ENCODE results near the gene KIRREL3.
A peak's percentile ranks its signal among the peaks of the same experiment; 100 is the strongest.

The KIRREL3 gene

DNA sequence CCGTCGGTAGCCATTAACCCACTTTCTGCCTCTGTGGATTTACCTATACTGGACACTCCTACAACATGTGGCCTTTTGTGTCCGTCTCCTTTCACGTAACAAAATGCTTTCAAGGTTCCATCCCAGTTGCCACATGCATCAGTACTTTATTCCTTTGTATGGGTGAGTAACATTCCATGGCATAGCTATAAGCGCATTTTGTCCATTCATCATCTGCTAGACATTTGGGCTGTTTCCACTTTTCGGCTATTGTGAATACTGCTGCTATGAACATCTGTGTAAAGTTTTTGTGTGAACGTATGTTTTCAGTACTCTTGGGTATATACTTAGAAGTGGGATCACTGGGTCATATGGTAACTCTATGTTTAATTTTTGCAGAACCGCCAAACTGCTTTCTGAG, 387.9 kb downstream of the KIRREL3 start:
- H3K79me1 ChIP-seq (ENCODE audit: low read length), result no peaks in the 10 kb centered on the region
- H4K8ac ChIP-seq (ENCODE audit: low read depth, low read length), result no peak overlapping the region
- H4K5ac ChIP-seq (ENCODE audit: low read length), result no peak overlapping the region
- H3K4me1 ChIP-seq (ENCODE audit: control insufficient read depth, low read depth, low read length), result no peaks in the 10 kb centered on the region
- no peak overlapping the region for H3K4me3 ChIP-seq (ENCODE audit: low read length)
- H3K36me3 ChIP-seq (ENCODE audit: control insufficient read depth, insufficient read depth, low read length), result no peaks in the 10 kb centered on the region
- no peak overlapping the region for H3K27ac ChIP-seq (ENCODE audit: low read depth, low read length)
- H3K79me2 ChIP-seq (ENCODE audit: control insufficient read depth, insufficient read depth, low read length), result no peaks in the 10 kb centered on the region
- H3K56ac ChIP-seq (ENCODE audit: low read length), result no peak overlapping the region
- DNase-seq, result no peak
- H2AK5ac ChIP-seq (ENCODE audit: low read length), result no peak overlapping the region
- H2BK120ac ChIP-seq (ENCODE audit: low read depth, low read length), result no peak overlapping the region
- H3K23ac ChIP-seq (ENCODE audit: low read length), result no peak overlapping the region
- H3K18ac ChIP-seq (ENCODE audit: low read length), result no peak overlapping the region
- H3K27me3 ChIP-seq (ENCODE audit: insufficient read depth, low read length, poor library complexity), result no peaks in the 10 kb centered on the region
- H3K9ac ChIP-seq (ENCODE audit: low read length), result no peak overlapping the region
- no peak overlapping the region for H3K4me2 ChIP-seq (ENCODE audit: low read length)
- WGBS (ENCODE audit: extremely low coverage, insufficient coverage, low lambda C conversion rate), result no CpG with 5 or more reads among the region's 8 CpGs
- H3K4ac ChIP-seq (ENCODE audit: low read depth, low read length), result no peak overlapping the region
- H2BK5ac ChIP-seq (ENCODE audit: low read length), result no peak overlapping the region
- H2BK15ac ChIP-seq (replicated peaks; ENCODE audit: low read depth), result no peak overlapping the region

DNA sequence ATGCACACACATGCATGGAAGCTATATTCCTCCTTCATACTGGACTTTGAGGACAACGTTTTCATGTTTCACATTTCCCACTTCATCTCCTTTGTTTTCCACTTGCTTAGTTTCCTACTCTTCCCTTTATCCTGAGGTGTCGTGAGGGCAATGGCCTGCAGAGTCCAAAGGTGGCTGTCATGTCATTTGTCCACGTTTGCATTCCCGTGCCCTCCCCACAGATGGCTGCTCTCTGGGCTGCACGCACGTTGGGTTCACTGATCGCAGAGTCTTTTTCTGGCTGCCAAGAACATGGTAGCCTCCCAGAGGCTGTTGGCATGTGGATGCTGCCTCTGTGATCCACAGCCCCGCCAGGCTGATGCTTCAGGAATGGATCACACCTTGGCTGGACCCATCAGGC, 389.1 kb downstream of the KIRREL3 start:
- Histone ChIP-seq H3K36me3 (ENCODE audit: control insufficient read depth, insufficient read depth, low read length) (no peaks in the 10 kb centered on the region), H3K79me1 (ENCODE audit: low read length) (no peaks in the 10 kb centered on the region), H4K8ac (ENCODE audit: low read depth, low read length) (no peak overlapping the region), H4K5ac (ENCODE audit: low read length) (no peak overlapping the region), H3K4ac (ENCODE audit: low read depth, low read length) (no peak overlapping the region), H3K23ac (ENCODE audit: low read length) (no peak overlapping the region), H2BK120ac (ENCODE audit: low read depth, low read length) (no peak overlapping the region), H3K79me2 (ENCODE audit: control insufficient read depth, insufficient read depth, low read length) (no peaks in the 10 kb centered on the region), H3K27ac (ENCODE audit: low read depth, low read length) (no peak overlapping the region), H3K56ac (ENCODE audit: low read length) (no peak overlapping the region), H3K9ac (ENCODE audit: low read length) (no peak overlapping the region), H3K4me3 (ENCODE audit: low read length) (no peak overlapping the region), H2AK5ac (ENCODE audit: low read length) (no peak overlapping the region), H3K27me3 (ENCODE audit: insufficient read depth, low read length, poor library complexity) (no peaks in the 10 kb centered on the region), H2BK5ac (ENCODE audit: low read length) (no peak overlapping the region), H3K4me2 (ENCODE audit: low read length) (no peak overlapping the region), H3K4me1 (ENCODE audit: control insufficient read depth, low read depth, low read length) (no peaks in the 10 kb centered on the region), H2BK15ac (replicated peaks; ENCODE audit: low read depth) (no peak overlapping the region), H3K18ac (ENCODE audit: low read length) (no peak overlapping the region)
- DNase-seq, result no peak
- no CpG with 5 or more reads among the region's 8 CpGs for WGBS (ENCODE audit: extremely low coverage, insufficient coverage, low lambda C conversion rate)

DNA sequence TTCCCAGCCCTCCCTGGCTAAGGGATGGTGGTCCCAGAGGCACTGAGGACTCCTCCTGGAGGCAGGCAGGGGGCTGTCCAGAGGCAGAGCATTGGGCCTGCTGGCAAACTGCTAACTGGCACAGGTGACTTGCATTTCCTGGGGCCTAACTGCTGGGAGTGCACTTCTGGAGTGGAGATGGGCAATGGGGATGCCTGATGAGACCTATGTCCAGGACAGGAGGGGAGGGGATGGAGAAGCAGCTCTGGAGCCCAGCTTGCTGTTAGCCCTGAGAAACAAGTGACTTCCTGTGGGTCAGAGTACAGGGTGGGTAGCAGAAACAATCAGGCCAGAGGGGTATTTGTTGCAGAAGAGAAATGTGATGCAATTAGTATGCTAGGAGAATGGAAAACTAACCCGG, 391.9 kb downstream of the KIRREL3 start:
- no peak overlapping the region for H3K23ac ChIP-seq (ENCODE audit: low read length)
- no peak overlapping the region for H4K8ac ChIP-seq (ENCODE audit: low read depth, low read length)
- no peak overlapping the region for H3K27ac ChIP-seq (ENCODE audit: low read depth, low read length)
- H3K27me3 ChIP-seq (ENCODE audit: insufficient read depth, low read length, poor library complexity), result no peaks in the 10 kb centered on the region
- H2AK5ac ChIP-seq (ENCODE audit: low read length), result no peak overlapping the region
- no peak overlapping the region for H3K9ac ChIP-seq (ENCODE audit: low read length)
- no peak overlapping the region for H4K5ac ChIP-seq (ENCODE audit: low read length)
- no peak overlapping the region for H3K4ac ChIP-seq (ENCODE audit: low read depth, low read length)
- H3K4me1 ChIP-seq (ENCODE audit: control insufficient read depth, low read depth, low read length), result no peaks in the 10 kb centered on the region
- no peak overlapping the region for H3K56ac ChIP-seq (ENCODE audit: low read length)
- WGBS (ENCODE audit: extremely low coverage, insufficient coverage, low lambda C conversion rate), result no CpG with 5 or more reads among the region's 1 CpG
- DNase-seq, result no peak
- H3K18ac ChIP-seq (ENCODE audit: low read length), result no peak overlapping the region
- no peak overlapping the region for H2BK120ac ChIP-seq (ENCODE audit: low read depth, low read length)
- H3K79me2 ChIP-seq (ENCODE audit: control insufficient read depth, insufficient read depth, low read length), result no peaks in the 10 kb centered on the region
- no peaks in the 10 kb centered on the region for H3K79me1 ChIP-seq (ENCODE audit: low read length)
- no peak overlapping the region for H3K4me2 ChIP-seq (ENCODE audit: low read length)
- no peaks in the 10 kb centered on the region for H3K36me3 ChIP-seq (ENCODE audit: control insufficient read depth, insufficient read depth, low read length)
- H3K4me3 ChIP-seq (ENCODE audit: low read length), result no peak overlapping the region
- H2BK5ac ChIP-seq (ENCODE audit: low read length), result no peak overlapping the region
- H2BK15ac ChIP-seq (replicated peaks; ENCODE audit: low read depth), result no peak overlapping the region

DNA sequence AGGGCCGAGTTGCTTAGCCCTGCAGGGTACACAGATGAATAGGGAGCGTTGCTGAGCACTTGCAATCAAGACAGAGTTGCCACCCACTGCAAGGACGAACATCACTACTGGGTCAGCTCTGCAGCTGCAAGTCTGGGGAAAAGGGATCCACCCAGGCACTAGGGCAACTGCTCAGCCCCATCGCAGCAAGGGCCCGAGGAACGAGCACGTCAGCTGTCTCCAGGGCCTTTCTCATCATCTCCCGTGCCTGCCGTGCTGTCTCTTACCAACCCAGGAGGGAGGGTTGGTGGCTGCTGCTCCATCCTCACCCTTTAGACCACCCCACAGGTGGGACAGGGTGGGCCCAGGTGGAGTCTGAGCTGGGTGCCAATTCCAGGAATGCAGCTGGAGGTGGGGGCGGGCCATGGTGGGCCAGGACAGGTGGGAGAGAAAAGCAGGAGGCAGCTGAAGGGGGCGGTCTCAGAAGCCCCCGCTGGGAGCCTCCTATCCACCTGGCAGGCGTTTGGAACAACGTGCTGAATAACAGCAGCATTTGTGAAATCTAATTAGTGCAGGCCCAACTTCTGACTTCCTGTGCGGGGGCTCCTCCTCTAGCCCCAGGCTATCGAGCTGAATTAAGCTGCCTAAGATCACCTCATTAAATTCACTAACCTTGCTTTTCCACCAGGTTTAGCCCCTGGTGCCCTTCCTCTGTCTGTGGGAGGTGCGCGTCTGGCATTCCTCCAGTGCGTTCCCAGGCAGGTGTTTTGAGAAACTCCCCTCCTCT, 392.6 kb downstream of the KIRREL3 start:
- no peak overlapping the region for H3K27ac ChIP-seq (ENCODE audit: low read depth, low read length)

DNA sequence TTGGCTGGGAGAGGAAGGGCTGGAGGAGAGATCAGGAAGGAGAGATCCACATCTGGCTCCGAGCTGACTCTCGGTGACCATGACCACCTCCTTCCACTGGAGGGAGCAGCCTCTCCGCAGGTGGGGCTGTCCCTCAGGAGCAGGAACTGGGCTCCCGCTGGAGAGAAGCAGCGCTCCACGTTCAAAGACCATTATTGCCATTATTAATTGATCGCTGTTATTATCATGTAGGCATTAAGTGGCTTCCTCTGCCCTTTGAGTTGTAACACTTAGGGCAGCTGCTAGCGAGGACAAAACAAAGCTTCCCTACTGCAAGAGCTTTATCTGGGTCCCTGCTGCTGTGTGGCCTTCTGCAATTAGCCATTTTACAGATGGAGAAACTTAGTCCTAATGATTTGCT, 393.2 kb downstream of the KIRREL3 start:
- Histone ChIP-seq H2BK15ac (replicated peaks; ENCODE audit: low read depth) (no peak overlapping the region), H3K36me3 (ENCODE audit: control insufficient read depth, insufficient read depth, low read length) (no peaks in the 10 kb centered on the region), H3K4ac (ENCODE audit: low read depth, low read length) (no peak overlapping the region), H3K4me3 (ENCODE audit: low read length) (no peak overlapping the region), H3K4me1 (ENCODE audit: control insufficient read depth, low read depth, low read length) (peaks cover under 1% of the 10 kb centered on the region), H3K27ac (ENCODE audit: low read depth, low read length) (no peak overlapping the region), H3K27me3 (ENCODE audit: insufficient read depth, low read length, poor library complexity) (no peaks in the 10 kb centered on the region), H3K79me2 (ENCODE audit: control insufficient read depth, insufficient read depth, low read length) (no peaks in the 10 kb centered on the region), H3K9ac (ENCODE audit: low read length) (peak overlapping the region; percentile 17), H3K56ac (ENCODE audit: low read length) (no peak overlapping the region), H2BK120ac (ENCODE audit: low read depth, low read length) (no peak overlapping the region), H2AK5ac (ENCODE audit: low read length) (no peak overlapping the region), H3K23ac (ENCODE audit: low read length) (no peak overlapping the region), H3K4me2 (ENCODE audit: low read length) (no peak overlapping the region), H4K5ac (ENCODE audit: low read length) (no peak overlapping the region), H3K79me1 (ENCODE audit: low read length) (no peaks in the 10 kb centered on the region), H4K8ac (ENCODE audit: low read depth, low read length) (no peak overlapping the region), H2BK5ac (ENCODE audit: low read length) (no peak overlapping the region), H3K18ac (ENCODE audit: low read length) (no peak overlapping the region)
- DNase-seq, result peak; percentile 79
- WGBS (ENCODE audit: extremely low coverage, insufficient coverage, low lambda C conversion rate), result no CpG with 5 or more reads among the region's 8 CpGs

More for the DNA sequence above, 392.6 kb downstream of the KIRREL3 start:
- H3K79me1 ChIP-seq (ENCODE audit: low read length), result no peaks in the 10 kb centered on the region
- no peaks in the 10 kb centered on the region for H3K4me1 ChIP-seq (ENCODE audit: control insufficient read depth, low read depth, low read length)
- no peak overlapping the region for H2BK120ac ChIP-seq (ENCODE audit: low read depth, low read length)
- H3K56ac ChIP-seq (ENCODE audit: low read length), result no peak overlapping the region
- no peak overlapping the region for H3K18ac ChIP-seq (ENCODE audit: low read length)
- no peak overlapping the region for H3K23ac ChIP-seq (ENCODE audit: low read length)
- no peak overlapping the region for H4K8ac ChIP-seq (ENCODE audit: low read depth, low read length)
- WGBS (ENCODE audit: extremely low coverage, insufficient coverage, low lambda C conversion rate), result no CpG with 5 or more reads among the region's 19 CpGs
- no peak overlapping the region for H3K9ac ChIP-seq (ENCODE audit: low read length)
- no peak overlapping the region for H2BK15ac ChIP-seq (replicated peaks; ENCODE audit: low read depth)
- no peak overlapping the region for H3K4me3 ChIP-seq (ENCODE audit: low read length)
- H4K5ac ChIP-seq (ENCODE audit: low read length), result no peak overlapping the region
- no peaks in the 10 kb centered on the region for H3K27me3 ChIP-seq (ENCODE audit: insufficient read depth, low read length, poor library complexity)
- H3K4ac ChIP-seq (ENCODE audit: low read depth, low read length), result no peak overlapping the region
- DNase-seq, result no peak
- no peaks in the 10 kb centered on the region for H3K79me2 ChIP-seq (ENCODE audit: control insufficient read depth, insufficient read depth, low read length)
- H2BK5ac ChIP-seq (ENCODE audit: low read length), result no peak overlapping the region
- H2AK5ac ChIP-seq (ENCODE audit: low read length), result no peak overlapping the region
- H3K36me3 ChIP-seq (ENCODE audit: control insufficient read depth, insufficient read depth, low read length), result no peaks in the 10 kb centered on the region
- H3K4me2 ChIP-seq (ENCODE audit: low read length), result no peak overlapping the region

DNA sequence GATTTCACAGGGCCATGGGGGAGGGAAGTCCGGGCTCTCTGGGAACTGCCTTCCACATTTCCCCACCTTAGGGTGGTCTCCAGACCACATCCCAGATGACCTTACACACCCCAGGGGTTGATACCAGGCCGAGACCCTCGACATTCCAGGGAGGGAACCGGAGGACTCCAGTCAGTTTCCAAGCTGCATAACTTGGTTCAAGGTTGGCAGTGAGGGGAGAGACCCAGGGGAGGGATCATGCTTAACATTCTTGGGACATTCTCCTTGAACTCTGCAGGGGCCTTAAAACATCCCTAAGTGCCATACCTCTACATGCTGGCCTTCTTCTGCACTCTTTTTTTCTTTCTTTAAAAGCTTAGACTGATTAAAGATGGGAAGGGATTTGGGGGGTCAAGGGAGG, 394.1 kb downstream of the KIRREL3 start:
- Histone ChIP-seq H3K79me2 (ENCODE audit: control insufficient read depth, insufficient read depth, low read length) (no peaks in the 10 kb centered on the region), H3K18ac (ENCODE audit: low read length) (no peak overlapping the region), H2AK5ac (ENCODE audit: low read length) (no peak overlapping the region), H3K4ac (ENCODE audit: low read depth, low read length) (no peak overlapping the region), H3K27ac (ENCODE audit: low read depth, low read length) (no peak overlapping the region), H3K9ac (ENCODE audit: low read length) (no peak overlapping the region), H3K56ac (ENCODE audit: low read length) (no peak overlapping the region), H3K4me1 (ENCODE audit: control insufficient read depth, low read depth, low read length) (peaks cover 7% of the 10 kb centered on the region), H3K27me3 (ENCODE audit: insufficient read depth, low read length, poor library complexity) (no peaks in the 10 kb centered on the region), H4K5ac (ENCODE audit: low read length) (no peak overlapping the region), H3K36me3 (ENCODE audit: control insufficient read depth, insufficient read depth, low read length) (no peaks in the 10 kb centered on the region), H4K8ac (ENCODE audit: low read depth, low read length) (no peak overlapping the region), H2BK5ac (ENCODE audit: low read length) (no peak overlapping the region), H3K23ac (ENCODE audit: low read length) (no peak overlapping the region), H3K4me2 (ENCODE audit: low read length) (no peak overlapping the region), H3K79me1 (ENCODE audit: low read length) (no peaks in the 10 kb centered on the region), H3K4me3 (ENCODE audit: low read length) (no peak overlapping the region), H2BK15ac (replicated peaks; ENCODE audit: low read depth) (no peak overlapping the region), H2BK120ac (ENCODE audit: low read depth, low read length) (no peak overlapping the region)
- DNase-seq, result peak; percentile 51
- WGBS (ENCODE audit: extremely low coverage, insufficient coverage, low lambda C conversion rate), result no CpG with 5 or more reads among the region's 4 CpGs
